AG09319 (cell line): ENCODE data around the gene BAG3.

ENCODE experiments used
- DNase-seq: peaks from one replicate; pipeline ENCODE4 v3.0.0-alpha.2; 2010; ENCODE audit warnings: low read depth; ENCODE audit errors: extremely low read depth
- CTCF ChIP-seq: IDR thresholded peaks from 2 replicates; pipeline ENCODE4 v1.5.1; 2011; ENCODE audit warnings: low read depth, mild to moderate bottlenecking, inconsistent platforms, low read length, moderate library complexity

The BAG3 gene

GRCh38 chr10:119625570-119626280 lies 25.5 kb upstream of the BAG3 start:
- no peak for TF ChIP-seq CTCF
- DNase-seq, result no peak

DNA sequence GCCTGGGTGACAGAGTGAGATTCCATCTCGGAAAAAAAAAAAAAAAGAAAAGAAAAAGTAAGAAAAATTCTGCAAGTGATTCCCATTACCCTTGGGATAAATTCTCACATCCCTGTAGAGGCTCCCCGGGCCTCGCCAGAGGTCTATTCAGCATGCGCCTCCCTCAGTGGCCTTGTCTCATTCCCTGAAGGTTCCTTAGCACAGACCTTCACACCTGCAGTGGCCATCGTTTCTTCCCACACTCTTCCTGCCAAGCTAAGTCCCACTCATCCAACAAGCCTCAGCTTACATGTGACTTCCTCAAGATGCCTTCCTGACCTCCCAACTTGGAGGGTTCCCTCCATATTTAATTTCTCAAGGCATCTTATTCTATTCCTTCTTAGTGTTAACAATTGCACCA lies 20.9 kb upstream of the BAG3 start:
- DNase-seq, result no peak
- TF ChIP-seq CTCF, result no peak

DNA sequence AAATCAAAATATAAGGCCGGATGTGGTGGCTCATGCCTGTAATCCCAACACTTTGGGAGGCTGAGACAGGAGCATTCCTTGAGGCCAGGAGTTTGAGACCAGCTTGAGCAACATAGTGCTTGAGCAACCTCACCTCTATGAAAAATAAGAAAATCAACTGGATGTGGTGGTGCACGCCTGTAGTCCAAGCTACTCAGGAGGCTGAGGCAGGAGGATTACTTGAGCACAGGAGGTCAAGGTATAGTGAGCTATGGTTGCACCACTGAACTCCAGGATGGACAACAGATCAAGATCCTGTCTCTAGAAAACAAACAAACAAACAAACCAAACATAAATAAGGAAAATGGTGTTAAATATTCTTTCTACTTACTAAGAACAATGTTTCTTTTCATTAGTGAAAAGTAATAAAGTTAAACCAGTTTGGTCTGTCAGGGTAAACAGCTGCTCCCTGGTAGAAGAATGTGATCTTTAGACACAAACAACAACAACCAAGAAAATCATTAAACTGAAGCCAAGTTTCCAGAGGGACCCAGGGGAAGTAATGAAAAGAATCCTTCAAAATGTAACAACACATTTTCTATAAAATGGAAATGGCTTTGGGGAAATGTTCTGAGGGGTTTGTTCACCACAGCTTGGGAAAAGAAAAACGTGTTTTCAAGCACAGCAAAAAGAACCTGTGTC lies 17.5 kb upstream of the BAG3 start:
- no peak for TF ChIP-seq CTCF
- no peak for DNase-seq

- no peak for TF ChIP-seq CTCF
- no peak for DNase-seq
Observed at GRCh38 chr10:119634219-119634544, 17.0 kb upstream of the BAG3 start.

- no peak for DNase-seq
- TF ChIP-seq CTCF, result no peak
Observed at GRCh38 chr10:119637631-119638030, 13.5 kb upstream of the BAG3 start.

- DNase-seq, result no peak
- no peak for TF ChIP-seq CTCF
Observed at GRCh38 chr10:119638982-119639381, 12.2 kb upstream of the BAG3 start.

DNA sequence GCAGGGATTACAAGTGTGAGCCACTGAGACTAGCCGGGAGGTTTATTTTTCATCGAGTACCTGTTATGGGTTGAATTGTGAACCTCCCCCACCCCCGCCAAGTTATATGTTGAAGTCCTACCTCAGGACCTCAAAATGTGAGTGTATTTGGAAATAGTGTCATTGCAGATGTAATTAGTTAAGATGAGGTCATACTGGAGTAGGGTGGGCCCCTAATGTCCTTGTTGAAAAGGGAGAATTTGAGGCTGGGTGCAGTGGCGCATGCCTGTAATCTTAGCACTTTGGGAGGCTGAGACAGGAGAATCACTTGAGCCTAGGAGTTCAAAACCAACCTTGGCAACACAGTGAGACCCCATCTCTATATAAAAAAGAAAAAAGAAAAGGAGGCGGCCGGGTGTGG lies 10.8 kb upstream of the BAG3 start:
- TF ChIP-seq CTCF, result no peak
- no peak for DNase-seq
